ENCODE data around the gene STAB1. TPM values are rescaled to one million over a fixed set of nuclear protein-coding genes. Genes with fewer than 3 reads are reported as not detected.

STAB1 gene
- polyA plus RNA-seq, 4 donors: 31.7 to 48.0 (median 41.1) TPM

GRCh38 chr3:52456800-52457183 lies 38.3 kb upstream of the STAB1 start:
- no peak for DNase-seq (ENCODE audit: low read depth in 4 of 4, low spot score in 3 of 4)

GRCh38 chr3:52458031-52458760 lies 36.9 kb upstream of the STAB1 start:
- no peak for DNase-seq (ENCODE audit: low read depth in 4 of 4, low spot score in 3 of 4)

- DNase-seq (ENCODE audit: low read depth in 4 of 4, low spot score in 3 of 4): no peak
Observed at GRCh38 chr3:52458770-52459545, 36.2 kb upstream of the STAB1 start.

DNA sequence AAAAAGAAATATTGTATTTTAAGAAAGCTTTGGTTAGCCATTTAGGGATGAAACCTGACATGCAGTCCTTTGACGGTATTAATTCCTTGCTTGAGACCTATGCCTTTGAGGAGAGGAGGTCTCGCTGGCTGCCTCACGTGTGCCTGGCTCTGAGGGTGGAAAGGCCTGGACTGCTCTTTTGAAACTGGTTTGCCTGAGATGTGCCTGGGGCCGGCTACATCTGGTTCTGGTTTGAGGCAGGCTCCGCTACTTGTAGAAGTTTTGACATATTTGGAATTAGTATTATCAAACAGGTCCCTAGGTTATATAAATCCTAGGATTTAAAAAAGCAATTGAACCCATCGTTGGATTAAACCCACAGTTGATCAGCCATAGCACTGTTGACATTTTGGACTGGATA lies 33.3 kb upstream of the STAB1 start:
- DNase-seq (ENCODE audit: low read depth in 4 of 4, low spot score in 3 of 4): no peak

- no peak for DNase-seq (ENCODE audit: low read depth in 4 of 4, low spot score in 3 of 4)
Observed at GRCh38 chr3:52463416-52463815, 31.7 kb upstream of the STAB1 start.

DNA sequence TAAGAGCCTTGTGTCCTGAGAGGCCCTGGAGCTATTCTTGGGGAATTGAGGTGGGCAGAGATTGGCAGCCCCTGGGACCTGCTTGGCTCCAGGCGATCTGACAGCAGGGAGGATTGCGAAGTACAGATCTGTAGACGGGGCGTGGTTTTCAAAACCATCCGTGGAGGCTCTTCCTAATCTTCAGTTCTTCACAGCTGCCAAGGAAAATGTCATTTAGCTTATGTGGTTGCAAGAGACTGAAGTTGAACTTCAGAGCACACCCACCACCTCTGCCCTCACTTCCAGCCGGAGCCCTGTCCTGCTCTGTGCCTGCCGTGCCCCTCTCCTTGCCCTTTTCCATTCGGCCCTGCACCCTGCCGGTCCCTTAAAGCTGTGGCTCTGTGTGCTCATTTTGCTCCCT lies 26.8 kb upstream of the STAB1 start:
- no peak for DNase-seq (ENCODE audit: low read depth in 4 of 4, low spot score in 3 of 4)

DNA sequence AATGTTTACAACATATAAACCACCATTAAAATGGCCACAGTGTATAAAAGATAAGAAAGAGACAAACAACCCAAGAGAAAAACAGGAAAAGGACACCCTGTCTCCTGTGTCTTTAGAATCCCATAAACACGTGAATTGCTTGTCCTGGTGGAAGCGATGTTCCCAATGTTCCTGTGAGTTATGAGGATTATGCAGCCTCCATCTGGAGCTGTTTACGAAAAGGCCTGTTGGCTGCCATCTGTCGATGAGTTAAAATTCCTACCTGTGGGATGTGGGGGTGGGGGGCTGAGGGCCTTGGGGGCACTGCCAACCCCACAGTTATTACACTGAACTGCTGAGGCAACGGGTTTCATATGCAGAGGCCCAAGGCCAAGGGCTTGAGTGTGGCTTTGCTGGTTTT lies 26.1 kb upstream of the STAB1 start:
- no peak for DNase-seq (ENCODE audit: low read depth in 4 of 4, low spot score in 3 of 4)

GRCh38 chr3:52470920-52471319 lies 24.2 kb upstream of the STAB1 start:
- DNase-seq (ENCODE audit: low read depth in 4 of 4, low spot score in 3 of 4): no peak

- DNase-seq (ENCODE audit: low read depth in 4 of 4, low spot score in 3 of 4): no peak
Observed at GRCh38 chr3:52471371-52472238, 23.5 kb upstream of the STAB1 start.

- no peak for DNase-seq (ENCODE audit: low read depth in 4 of 4, low spot score in 3 of 4)
Observed at GRCh38 chr3:52472239-52473000, 22.7 kb upstream of the STAB1 start.

DNA sequence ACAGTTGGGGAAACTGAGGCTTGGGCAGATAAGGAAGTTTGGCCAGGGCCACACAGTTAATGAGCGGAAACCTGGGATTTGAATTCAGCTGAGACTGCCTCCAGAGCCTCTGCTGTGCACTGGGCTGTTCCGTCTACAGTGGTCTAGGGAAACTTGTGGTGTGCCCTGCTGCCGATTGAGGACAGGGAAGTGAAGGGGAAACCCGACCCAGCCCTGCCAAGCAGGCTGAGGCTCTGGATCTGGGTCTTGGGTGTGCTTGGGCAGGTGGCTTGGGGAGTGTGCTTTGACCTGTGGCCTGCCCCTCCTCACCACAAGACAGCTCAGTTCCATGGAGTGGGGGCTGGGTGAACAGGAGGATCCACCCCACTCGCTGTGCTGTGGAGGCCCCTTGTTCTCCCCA lies 22.1 kb upstream of the STAB1 start:
- DNase-seq (ENCODE audit: low read depth in 4 of 4, low spot score in 3 of 4): no peak

- DNase-seq (ENCODE audit: low read depth in 4 of 4, low spot score in 3 of 4): no peak
Observed at GRCh38 chr3:52477076-52477795, 17.9 kb upstream of the STAB1 start.

GRCh38 chr3:52477796-52478095 lies 17.4 kb upstream of the STAB1 start:
- no peak for DNase-seq (ENCODE audit: low read depth in 4 of 4, low spot score in 3 of 4)

GRCh38 chr3:52479037-52479876 lies 15.9 kb upstream of the STAB1 start:
- no peak for DNase-seq (ENCODE audit: low read depth in 4 of 4, low spot score in 3 of 4)

- DNase-seq (ENCODE audit: low read depth in 4 of 4, low spot score in 3 of 4): no peak
Observed at GRCh38 chr3:52479877-52480575, 15.1 kb upstream of the STAB1 start.

- no peak for DNase-seq (ENCODE audit: low read depth in 4 of 4, low spot score in 3 of 4)
Observed at GRCh38 chr3:52480768-52481715, 14.1 kb upstream of the STAB1 start.

- no peak for DNase-seq (ENCODE audit: low read depth in 4 of 4, low spot score in 3 of 4)
Observed at GRCh38 chr3:52481819-52482521, 13.2 kb upstream of the STAB1 start.
